HG03103 (cell line): ENCODE results near the gene DYNLT4.

ENCODE experiments used
- ATAC-seq: cut with Tn5 transposase; IDR thresholded peaks from one replicate; pipeline ENCODE4 v1.9.1; 2021; ENCODE audit warnings: low read depth; ENCODE audit not compliant: unreplicated experiment

DYNLT4 gene

DNA sequence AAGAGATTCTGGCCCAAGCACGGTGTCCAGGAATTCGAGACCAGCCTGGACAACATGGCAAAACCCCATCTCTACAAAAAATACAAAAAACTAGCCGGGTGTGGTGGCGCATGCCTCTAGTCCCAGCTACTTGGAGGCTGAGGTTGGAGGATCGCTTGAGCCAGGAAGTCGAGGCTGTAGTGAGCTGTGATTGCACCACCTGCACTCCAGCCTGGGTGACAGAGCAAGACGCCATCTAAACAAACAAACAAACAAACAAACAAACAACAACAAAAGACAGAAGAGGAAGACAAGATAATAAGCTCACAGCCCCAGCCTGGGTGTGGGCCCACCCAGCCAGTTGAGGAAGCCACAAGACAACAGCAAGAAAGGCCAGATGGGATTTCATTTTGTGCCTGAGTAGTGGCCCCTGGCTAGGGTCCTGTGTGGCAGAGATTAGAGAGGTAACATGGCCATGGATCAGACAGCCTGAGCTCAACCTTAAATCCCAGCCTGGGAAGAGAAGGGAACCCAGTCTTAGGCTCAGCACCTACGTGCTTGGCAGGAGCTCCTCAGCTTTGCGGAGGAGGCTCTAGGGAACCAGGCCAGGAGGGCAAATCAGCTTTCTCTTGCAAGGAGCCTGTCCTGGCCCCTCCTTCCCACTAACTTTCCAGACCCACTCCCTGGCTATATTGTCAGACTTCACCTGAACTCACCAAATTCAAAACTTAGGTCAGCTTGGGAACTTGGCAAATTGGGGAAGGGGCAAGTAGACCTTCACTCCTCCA, 14.2 kb downstream of the DYNLT4 start:
- no peak for ATAC-seq

DNA sequence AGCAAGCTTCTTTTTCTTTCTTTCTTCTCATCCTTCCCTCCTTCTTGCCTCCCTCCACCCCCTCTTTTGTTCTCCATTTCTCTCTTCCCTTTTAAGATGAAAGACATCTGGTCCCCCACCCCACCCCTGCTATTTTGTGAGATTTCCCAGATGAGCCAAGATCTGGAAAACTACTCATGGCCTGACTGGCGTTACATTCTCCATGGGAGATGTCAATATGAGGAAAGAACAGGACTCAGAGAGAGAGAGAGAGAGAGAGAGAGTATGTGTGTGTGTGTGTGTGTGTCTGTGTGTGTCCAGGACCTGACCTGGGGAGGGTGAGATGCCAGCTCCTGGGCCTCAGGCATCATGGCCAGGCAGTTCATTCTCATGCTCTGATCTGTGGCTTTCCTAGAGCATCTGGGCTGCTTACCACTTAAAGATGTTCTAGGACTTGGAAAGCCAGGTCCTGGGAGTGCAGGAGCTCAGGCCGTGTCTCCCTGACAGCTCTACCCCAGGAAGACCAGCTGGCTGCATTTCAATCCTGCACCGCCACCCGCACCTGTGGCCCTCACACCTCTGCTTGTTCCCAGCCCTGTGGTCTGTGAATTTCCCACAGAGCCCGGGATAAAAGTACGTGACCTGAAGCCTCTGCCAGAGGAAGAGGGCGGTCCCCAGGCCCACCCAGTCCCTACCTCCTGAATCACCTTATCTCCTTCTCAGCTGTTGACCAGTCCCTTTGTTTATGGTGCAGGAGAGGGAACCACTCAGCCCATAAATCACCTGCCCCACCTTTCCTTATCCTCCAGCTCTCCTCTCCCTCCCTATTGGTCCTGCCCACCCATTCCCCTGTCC, 16.0 kb downstream of the DYNLT4 start:
- ATAC-seq, result no peak

DNA sequence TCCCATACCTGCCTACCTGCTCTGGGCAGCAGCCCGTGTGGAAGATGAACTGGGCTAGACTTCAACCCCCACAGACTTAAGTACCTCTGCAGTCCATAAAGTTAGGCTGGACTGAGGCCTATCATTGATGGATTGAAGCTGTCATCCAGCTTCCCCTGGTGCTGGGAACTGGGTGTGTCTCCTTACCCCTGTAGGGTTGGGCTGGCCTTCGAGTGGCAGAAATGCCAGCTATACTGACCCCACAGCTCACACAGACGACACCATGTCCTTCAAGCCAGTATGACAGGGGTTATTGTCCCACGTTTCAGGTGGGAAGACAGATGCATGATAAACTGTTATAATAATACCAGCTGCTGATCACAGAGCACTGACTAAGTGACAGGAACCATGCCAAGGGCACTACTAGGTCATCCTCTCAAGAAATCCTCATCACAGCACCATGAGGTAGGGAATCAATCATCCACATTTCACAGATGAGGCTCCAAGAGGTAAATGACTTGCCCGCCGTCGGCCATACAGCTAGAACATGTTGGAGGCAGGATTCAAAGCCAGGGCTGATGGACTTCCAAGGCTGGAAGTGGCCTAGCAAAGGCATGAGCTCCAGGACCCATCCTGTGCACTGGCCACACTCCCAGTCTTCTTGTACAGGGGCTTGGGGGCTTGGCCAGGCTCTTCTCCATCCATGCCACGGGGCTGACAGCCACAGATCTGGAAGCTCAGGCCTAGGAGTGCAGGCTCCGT, 18.9 kb downstream of the DYNLT4 start, which contains the start of gene BEST4:
Gene BEST4 (minus strand): TSS at position 51 of the 741 bp plus-strand sequence. CDS start 465 bp downstream, outside the sequence.
- no peak for ATAC-seq

DNA sequence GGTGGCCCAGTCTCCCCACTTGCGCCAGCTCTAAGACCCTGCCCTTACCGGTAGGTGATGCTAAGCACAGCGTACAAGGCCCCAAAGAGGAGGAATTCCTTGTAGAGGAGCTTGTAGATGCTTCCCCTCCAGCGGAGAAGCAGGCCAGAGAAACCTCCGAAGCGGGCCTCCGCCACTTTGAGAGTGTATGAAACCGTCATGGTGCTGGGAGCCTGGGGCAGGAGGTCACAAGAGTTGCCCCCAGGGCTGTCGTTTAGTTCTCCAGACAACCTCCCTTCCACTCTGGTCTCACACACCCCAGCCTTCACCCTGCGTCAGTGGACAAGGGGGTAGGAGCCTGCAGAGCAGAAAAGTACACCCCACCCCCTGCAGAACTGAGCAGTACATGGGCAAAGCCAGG, 19.6 kb downstream of the DYNLT4 start:
- ATAC-seq, result no peak

DNA sequence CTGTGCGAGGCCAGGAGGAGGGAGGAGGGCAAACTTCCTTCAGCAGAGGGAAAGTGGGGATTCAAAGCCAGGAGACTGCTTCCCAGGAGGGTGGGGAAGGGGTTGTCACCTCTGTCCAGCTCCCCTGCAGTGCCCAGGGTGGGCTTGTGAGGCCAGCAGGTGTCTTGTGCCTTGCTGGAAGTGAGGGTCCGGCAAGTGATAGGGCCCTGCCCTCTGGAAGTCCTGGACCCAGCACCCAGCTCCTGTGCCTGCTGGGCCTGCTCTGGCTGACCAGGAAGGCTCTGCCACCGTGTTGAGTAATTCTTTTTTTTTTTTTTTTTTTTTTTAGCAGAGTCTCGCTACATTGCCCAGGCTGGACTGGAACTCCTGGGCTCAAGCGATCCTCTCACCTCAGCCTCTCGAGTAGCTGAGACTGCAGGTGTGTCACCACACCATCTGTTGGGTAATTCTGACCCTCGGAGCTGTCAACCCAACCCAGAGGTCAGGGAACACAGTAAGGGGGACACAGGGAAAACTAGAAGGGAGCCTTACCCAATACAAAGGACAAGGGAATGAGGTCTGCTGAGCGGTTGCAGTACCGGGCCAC, 20.2 kb downstream of the DYNLT4 start:
- ATAC-seq, result no peak

DNA sequence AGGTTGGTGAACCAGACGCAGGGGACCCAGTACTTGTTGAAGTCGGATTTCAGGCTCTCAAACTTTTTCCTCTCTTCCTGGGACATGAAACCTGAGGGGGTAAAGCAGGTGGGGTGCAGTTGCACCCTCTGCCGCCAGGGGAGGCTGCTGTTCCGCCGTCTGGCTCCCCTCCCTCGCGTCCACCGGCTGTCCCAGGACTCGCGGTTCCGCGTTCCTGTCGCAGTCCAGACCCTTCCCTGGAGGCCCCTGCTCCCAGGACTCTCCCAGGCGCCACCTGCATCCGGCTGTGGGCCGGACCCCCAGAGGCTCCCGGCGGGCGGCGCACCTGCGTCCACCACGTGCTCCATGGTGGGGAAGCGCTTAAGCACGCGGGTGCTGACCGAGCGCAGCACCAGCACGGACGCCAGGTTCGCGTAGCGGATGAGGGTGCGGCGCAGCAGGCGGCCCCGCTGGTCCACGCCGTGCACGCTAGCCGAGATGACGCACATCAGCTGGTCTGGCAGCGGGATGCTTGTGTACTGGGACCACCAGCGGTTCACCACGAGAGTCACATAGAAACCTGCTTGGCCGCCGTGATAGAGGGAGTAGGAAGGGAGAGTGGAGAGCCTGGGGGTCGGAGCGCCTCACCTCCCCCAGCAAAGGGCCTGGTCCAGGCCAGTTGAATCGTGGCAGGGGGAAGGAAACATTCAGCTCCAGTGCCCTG, 20.9 kb downstream of the DYNLT4 start:
- no peak for ATAC-seq

DNA sequence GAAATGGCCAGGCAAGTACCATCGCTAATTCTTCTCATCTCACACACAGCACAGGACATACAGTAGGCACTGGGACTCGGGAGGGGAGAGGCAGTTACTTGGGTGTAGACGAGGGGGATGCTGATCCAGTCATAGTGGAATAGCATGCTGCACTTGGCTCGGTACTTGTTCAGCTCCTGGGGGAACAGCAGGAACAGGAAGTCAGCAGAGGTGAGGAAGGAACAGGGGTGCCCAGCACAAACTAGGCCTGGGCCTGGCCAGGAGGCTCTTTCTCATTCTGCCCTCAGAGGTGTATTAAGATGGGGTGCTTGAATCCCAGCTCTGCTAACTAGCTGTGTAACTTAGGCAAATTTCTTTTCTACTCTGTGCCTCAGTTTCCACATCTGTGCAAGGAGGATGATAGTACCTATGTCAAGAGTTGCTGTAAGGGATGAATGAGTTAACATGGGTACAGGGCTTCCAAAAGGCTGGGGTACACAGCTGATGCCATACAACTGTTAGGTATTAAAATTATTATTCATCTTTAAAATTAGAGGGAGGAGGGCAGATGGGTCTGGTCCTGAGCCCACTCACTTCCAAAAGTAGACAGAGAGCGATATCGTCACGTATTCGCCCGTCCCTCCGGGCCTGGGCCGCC, 21.5 kb downstream of the DYNLT4 start:
- ATAC-seq, result no peak

DNA sequence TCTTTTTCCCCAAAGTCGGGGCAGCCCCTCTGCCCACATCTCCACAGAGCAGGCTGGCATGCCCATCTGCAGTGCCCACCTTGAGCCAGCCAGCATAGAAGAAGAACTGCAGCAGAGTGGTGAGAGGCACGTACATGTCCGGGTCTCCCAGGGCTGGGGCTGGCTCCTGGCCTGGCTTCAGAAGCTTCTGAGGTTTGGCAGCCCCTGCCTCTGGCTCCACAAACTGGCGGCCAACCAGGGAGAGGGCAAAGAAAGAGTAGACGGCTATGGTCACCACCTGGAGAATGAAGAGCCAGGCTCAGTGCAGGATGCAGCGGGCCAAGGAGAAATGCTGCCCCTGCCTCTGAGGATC, 22.1 kb downstream of the DYNLT4 start:
- no peak for ATAC-seq

DNA sequence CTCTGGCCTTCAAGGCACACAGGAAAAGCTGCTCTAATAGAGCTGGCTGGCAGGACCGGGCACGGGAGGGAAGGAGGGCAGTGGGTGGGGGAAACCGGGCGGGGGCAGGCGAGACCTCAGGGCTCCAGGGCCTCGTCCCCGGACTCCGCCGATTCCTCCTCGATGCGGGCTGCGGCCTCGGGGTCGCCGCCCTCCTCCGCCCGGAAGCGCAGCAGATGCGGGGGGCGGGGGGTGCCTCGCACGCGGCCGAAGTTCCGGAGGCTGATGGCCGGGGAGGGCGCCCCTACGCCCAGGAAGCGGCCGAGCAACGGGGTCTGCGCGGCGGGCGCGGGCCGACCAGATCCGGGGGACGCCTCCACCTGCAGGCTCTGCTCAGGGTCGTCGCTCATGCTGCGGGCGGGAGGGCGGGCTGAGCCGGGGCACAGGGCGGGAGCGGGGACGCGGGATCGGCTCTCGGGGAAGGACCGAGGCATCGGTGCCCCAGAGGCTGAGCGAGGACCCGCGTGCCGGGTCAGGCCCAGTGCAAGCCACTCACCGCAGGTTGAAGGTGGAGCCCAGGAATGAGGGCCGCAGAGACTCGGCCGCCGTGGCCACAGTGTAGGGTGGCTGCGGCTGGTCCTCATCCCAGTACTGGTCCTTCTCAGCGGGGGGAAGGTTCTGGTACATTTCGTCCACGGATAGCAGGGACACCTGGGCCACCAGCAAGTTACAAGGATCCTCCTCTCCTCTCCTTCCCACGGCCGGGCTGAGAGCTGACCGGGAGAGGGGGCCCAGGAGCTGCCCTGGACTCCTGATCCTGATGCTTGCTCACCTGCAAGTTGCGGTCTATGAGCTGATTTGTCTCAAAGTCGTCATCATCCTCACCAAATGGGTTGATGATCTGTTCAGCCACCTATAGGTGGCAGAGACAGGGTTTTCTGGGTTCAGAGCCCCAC, 22.8 kb downstream of the DYNLT4 start:
- ATAC-seq, result no peak

DNA sequence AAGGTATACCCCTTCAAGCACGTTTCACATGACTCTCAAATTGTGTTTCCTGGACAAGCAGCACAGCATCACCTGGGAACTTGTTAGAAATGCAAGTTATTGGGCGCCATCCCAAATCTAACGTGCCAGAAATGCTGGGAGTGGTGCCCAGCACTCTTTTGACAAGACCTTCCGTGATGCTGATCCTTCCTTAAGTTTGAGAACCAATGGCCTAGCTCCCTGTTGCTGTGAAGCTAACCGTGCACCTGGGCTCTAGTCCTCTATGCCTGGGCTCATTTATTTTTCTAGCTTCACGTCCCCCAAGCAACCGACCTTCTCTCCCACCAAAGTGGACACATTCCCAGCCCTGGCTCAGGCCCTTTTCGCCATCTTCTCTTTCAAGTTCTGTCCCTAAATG, 23.5 kb downstream of the DYNLT4 start:
- ATAC-seq, result no peak

DNA sequence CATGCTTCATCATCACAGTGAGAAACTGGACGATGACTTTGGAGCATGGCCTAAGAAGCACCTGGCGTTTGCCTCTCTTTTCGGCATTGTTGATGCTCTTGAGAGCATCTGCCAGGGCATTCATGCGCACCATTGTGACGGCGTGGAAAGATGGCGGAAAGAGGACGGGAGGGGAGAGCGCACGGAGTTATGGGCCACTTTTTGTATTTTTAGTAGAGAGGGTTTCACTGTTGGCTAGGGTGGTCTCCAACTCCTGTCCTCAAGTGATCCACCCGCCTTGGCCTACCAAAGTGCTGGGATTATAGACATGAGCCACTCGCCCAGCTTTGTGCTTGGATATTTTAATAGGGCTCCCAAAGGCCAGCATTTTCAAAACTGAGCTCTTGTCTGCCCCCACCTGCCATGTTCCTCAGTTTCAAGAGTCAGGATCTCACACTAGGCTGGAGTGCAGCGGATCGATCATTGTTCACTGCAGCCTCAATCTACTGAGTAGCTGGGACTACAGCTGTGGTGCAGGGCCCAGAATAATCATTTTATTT, 26.5 kb downstream of the DYNLT4 start:
- no peak for ATAC-seq

DNA sequence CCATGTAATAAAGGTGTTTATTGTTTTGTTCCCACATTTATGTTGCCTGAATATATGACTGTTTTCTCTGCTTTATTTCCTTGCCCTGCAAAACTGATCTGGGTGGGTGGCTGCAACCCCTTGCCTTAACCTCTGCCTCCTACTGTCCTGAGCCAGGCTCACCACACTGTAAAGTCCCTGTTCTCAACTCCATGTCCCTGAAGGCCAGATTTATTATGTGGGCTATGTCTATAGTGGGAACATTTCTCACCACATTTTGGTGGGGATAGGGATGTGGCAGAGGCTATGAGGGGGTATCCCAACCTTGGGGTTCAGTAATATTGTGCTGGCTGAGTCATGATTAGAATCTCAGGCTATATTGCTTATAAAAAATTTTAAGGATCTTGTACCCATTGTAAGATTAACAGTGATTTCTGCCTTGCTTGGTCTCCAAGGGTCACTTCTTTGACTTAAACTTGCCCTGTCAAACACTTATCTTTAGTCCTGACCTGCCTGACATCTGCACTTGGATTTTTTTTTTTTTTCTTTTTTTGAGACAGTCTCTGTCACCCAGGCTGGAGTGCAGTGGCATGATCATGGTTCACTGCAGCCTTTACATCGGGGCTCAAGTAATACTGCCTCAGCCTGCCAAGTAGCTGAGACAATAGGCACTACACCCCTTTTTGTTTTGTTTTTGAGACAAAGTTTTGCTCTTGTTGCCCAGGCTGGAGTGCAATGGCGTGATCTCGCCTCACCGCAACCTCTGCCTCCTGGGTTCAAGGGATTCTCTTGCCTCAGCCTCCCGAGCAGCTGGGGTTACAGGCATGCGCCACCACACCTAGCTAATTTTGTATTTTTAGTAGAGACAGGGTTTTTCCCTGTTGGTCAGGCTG, 28.2 kb downstream of the DYNLT4 start:
- no peak for ATAC-seq

DNA sequence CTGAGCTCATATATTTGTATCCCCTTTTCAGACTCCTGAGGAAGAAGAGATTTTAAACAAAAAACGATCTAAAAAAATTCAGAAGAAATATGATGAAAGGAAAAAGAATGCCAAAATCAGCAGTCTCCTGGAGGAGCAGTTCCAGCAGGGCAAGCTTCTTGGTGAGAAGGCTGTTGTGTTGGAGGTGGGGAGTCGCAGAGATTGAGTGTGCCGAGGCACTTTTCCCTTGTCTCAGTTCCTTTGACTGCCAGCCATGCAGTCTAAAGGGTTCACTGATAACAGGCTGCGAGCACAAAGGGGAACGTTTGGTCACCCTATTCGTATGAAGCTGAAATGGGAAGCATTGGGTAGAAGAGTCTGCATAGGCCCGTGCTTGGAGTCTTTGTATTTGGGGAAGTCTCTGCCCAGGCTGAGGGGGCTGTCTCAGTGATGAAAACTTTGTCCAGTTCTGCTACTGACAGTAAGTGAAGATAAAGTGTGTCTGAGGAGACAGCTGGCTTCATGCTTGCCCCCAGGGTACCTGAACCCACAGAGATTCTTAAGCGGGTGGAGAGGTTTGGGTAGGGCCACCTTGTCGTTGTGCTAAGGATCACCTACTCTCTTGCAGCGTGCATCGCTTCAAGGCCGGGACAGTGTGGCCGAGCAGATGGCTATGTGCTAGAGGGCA, 29.0 kb downstream of the DYNLT4 start:
- no peak for ATAC-seq

DNA sequence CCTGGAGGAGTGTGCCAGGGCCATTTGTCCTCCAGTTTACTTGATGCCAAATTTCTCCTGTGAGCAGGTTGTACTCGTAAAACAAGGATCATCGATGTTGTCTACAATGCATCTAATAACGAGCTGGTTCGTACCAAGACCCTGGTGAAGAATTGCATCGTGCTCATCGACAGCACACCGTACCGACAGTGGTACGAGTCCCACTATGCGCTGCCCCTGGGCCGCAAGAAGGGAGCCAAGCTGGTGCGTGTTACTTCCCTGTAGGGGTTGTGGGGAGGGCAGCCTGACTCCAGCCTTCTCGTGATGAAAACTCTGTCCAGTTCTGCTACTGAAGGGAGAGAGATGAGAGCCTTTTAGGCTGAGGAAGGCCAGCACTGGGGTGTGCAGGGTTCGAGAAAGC, 29.6 kb downstream of the DYNLT4 start:
- ATAC-seq, result no peak

DNA sequence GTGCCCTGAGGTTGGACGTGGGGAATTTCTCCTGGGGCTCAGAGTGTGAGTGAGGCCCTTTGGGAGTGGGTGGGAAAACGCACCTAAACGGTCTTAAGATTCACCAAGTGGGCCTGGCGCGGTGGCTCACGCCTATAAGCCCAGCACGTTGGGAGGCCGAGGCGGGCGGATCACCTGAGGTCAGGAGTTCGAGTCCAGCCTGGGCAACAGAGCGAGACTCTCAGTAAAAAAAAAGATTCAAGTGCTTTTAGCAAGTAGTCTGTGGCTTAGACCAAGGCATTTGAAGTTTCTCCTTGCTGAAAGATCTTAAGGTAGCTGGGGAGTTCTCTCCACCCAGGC, 30.5 kb downstream of the DYNLT4 start:
- ATAC-seq, result no peak

DNA sequence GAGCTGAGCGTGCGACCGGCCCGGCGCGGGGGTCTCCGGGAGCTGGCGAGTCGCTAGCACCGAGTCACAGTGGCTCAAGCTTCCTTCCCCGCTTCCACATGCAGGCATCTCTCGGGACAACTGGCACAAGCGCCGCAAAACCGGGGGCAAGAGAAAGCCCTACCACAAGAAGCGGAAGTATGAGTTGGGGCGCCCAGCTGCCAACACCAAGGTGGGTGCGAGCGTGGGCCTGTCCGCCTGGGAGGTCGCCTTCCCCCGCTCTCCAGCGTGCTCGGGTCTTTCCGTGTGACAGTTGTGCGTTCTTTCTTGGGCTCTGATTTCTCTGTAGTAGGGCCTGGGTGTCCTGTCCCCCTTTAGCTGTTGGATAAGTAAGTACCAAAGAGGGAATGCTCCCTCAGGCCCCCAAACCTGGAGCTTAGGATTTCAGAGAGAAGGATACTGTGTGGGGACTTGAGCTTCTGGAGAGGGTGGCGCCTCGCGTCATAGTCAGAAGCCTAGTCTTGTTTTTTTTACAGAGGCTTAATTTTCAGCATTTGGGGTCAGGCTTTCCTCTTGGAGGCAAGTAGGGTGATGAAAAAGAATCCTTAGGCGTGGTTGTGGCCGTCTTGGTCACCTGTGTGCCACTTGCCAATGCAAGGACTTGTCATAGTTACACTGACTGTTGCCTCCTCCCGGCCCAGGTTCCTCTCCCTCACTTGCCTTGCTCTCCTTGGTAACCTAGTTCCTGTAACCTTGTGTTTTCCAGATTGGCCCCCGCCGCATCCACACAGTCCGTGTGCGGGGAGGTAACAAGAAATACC, 31.0 kb downstream of the DYNLT4 start:
- no peak for ATAC-seq
